ENCODE results near the gene HDAC7. TPM values are rescaled to one million over a fixed set of nuclear protein-coding genes. Genes with fewer than 3 reads are reported as not detected.

Gene HDAC7
- total and polyA plus RNA-seq, 2 experiments from 2014 or later: 41.3 to 60.1 TPM

DNA sequence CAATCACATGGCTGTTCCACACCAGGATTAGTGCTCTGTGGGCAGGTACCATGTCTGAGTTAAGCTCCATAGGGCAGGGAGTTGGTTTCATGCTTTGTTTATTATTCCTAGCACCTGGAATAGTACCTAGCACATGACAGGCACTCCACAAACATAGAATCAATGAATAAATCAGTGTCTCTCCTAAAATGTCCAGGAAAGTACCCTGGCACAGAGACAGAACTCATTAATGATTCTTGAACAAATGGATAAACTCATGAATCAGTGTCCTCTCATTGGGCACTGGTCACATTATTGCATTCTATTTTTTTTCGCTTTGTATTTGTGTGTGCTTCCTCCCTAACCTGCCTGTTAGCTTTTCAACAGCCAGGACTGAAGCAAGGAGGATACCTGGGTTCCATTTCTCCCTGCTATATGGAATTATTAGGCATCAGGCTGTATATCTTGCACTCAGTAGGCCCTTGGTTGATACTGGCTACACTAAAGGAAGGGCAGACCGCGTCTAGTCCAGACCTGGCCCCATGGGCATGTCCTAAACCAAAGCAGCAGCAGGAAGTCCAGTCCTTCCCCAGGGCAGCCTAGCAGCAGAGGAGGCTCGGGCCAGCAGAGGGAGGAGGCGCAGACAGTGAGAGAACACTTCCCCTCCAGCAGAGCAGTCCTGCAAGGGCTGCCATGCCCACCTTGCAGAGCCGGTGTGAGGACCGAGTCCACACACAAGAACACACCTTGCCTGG lies 18.4 kb downstream of the HDAC7 start:
- Mint-ChIP-seq H3K4me1 (peaks cover 68% of the 10 kb centered on the region), H3K27me3 (ENCODE audit: insufficient read depth, low read depth, poor library complexity) (peaks cover 9% of the 10 kb centered on the region), H3K9me3 (peaks cover 2% of the 10 kb centered on the region; the same call in 2 of the 3 replicates), H3K27ac (no peak overlapping the region), H3K36me3 (ENCODE audit: low read depth) (peaks cover 26% of the 10 kb centered on the region), H3K4me3 (no peak overlapping the region; the same call in 2 of the 3 replicates)
- Histone ChIP-seq H3F3A (replicated peaks; ENCODE audit: low read depth) (no peaks in the 10 kb centered on the region), H4K20me1 (replicated peaks; ENCODE audit: insufficient read depth) (peaks cover 13% of the 10 kb centered on the region), H3K4me3 (no peak overlapping the region), H3K27me3 (ENCODE audit: insufficient read depth) (no peaks in the 10 kb centered on the region), H2AFZ (no peak overlapping the region), H3K4me2 (no peak overlapping the region), H3K4me1 (ENCODE audit: insufficient read depth) (peaks cover 3% of the 10 kb centered on the region), H3K79me2 (replicated peaks; ENCODE audit: insufficient read depth) (peaks cover 57% of the 10 kb centered on the region), H3K36me3 (ENCODE audit: insufficient read depth) (no peaks in the 10 kb centered on the region), H3K9me2 (ENCODE audit: insufficient read depth) (no peaks in the 10 kb centered on the region), H3K27ac (ENCODE audit: low read depth) (no peak overlapping the region)
- DNase-seq (ENCODE audit: low spot score): no peak
- no peak for TF ChIP-seq EZH2 (IDR thresholded peaks at IDR 0.05; ENCODE audit: low read depth, unreplicated experiment)
- no peak for TF ChIP-seq EZH2phosphoT487 (IDR thresholded peaks at IDR 0.05; ENCODE audit: unreplicated experiment)
- TF ChIP-seq, protein P1, sequence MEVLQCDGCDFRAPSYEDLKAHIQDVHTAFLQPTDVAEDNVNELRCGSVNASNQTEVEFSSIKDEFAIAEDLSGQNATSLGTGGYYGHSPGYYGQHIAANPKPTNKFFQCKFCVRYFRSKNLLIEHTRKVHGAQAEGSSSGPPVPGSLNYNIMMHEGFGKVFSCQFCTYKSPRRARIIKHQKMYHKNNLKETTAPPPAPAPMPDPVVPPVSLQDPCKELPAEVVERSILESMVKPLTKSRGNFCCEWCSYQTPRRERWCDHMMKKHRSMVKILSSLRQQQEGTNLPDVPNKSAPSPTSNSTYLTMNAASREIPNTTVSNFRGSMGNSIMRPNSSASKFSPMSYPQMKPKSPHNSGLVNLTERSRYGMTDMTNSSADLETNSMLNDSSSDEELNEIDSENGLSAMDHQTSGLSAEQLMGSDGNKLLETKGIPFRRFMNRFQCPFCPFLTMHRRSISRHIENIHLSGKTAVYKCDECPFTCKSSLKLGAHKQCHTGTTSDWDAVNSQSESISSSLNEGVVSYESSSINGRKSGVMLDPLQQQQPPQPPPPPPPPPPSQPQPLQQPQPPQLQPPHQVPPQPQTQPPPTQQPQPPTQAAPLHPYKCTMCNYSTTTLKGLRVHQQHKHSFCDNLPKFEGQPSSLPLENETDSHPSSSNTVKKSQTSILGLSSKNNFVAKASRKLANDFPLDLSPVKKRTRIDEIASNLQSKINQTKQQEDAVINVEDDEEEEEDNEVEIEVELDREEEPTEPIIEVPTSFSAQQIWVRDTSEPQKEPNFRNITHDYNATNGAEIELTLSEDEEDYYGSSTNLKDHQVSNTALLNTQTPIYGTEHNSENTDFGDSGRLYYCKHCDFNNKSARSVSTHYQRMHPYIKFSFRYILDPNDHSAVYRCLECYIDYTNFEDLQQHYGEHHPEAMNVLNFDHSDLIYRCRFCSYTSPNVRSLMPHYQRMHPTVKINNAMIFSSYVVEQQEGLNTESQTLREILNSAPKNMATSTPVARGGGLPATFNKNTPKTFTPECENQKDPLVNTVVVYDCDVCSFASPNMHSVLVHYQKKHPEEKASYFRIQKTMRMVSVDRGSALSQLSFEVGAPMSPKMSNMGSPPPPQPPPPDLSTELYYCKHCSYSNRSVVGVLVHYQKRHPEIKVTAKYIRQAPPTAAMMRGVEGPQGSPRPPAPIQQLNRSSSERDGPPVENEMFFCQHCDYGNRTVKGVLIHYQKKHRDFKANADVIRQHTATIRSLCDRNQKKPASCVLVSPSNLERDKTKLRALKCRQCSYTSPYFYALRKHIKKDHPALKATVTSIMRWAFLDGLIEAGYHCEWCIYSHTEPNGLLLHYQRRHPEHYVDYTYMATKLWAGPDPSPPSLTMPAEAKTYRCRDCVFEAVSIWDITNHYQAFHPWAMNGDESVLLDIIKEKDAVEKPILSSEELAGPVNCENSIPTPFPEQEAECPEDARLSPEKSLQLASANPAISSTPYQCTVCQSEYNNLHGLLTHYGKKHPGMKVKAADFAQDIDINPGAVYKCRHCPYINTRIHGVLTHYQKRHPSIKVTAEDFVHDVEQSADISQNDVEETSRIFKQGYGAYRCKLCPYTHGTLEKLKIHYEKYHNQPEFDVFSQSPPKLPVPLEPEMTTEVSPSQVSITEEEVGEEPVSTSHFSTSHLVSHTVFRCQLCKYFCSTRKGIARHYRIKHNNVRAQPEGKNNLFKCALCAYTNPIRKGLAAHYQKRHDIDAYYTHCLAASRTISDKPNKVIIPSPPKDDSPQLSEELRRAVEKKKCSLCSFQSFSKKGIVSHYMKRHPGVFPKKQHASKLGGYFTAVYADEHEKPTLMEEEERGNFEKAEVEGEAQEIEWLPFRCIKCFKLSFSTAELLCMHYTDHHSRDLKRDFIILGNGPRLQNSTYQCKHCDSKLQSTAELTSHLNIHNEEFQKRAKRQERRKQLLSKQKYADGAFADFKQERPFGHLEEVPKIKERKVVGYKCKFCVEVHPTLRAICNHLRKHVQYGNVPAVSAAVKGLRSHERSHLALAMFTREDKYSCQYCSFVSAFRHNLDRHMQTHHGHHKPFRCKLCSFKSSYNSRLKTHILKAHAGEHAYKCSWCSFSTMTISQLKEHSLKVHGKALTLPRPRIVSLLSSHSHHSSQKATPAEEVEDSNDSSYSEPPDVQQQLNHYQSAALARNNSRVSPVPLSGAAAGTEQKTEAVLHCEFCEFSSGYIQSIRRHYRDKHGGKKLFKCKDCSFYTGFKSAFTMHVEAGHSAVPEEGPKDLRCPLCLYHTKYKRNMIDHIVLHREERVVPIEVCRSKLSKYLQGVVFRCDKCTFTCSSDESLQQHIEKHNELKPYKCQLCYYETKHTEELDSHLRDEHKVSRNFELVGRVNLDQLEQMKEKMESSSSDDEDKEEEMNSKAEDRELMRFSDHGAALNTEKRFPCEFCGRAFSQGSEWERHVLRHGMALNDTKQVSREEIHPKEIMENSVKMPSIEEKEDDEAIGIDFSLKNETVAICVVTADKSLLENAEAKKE (CRISPR knock-in tag; IDR thresholded peaks at IDR 0.05): no peak
- TF ChIP-seq, protein P2, sequence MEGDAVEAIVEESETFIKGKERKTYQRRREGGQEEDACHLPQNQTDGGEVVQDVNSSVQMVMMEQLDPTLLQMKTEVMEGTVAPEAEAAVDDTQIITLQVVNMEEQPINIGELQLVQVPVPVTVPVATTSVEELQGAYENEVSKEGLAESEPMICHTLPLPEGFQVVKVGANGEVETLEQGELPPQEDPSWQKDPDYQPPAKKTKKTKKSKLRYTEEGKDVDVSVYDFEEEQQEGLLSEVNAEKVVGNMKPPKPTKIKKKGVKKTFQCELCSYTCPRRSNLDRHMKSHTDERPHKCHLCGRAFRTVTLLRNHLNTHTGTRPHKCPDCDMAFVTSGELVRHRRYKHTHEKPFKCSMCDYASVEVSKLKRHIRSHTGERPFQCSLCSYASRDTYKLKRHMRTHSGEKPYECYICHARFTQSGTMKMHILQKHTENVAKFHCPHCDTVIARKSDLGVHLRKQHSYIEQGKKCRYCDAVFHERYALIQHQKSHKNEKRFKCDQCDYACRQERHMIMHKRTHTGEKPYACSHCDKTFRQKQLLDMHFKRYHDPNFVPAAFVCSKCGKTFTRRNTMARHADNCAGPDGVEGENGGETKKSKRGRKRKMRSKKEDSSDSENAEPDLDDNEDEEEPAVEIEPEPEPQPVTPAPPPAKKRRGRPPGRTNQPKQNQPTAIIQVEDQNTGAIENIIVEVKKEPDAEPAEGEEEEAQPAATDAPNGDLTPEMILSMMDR (conservative IDR thresholded peaks at IDR 0.05; ENCODE audit: low read depth in 2 of 2): no peak
- TF ChIP-seq NANOG (IDR thresholded peaks at IDR 0.05; ENCODE audit: borderline replicate concordance): no peak
- TF ChIP-seq ZNF114 (CRISPR knock-in tag; IDR thresholded peaks at IDR 0.05): no peak
- TF ChIP-seq REST (IDR thresholded peaks at IDR 0.05; ENCODE audit: unreplicated experiment): no peak
- TF ChIP-seq STAT1 (IDR thresholded peaks at IDR 0.05; ENCODE audit: unreplicated experiment): no peak
- no peak for TF ChIP-seq POLR2AphosphoS5 (IDR thresholded peaks at IDR 0.05; ENCODE audit: low read depth)
- TF ChIP-seq, protein P3, sequence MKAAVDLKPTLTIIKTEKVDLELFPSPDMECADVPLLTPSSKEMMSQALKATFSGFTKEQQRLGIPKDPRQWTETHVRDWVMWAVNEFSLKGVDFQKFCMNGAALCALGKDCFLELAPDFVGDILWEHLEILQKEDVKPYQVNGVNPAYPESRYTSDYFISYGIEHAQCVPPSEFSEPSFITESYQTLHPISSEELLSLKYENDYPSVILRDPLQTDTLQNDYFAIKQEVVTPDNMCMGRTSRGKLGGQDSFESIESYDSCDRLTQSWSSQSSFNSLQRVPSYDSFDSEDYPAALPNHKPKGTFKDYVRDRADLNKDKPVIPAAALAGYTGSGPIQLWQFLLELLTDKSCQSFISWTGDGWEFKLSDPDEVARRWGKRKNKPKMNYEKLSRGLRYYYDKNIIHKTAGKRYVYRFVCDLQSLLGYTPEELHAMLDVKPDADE (IDR thresholded peaks at IDR 0.05): no peak
- no peak for TF ChIP-seq CREB1 (CRISPR knock-in tag; IDR thresholded peaks at IDR 0.05; ENCODE audit: low read depth)
- TF ChIP-seq ZNF331 (CRISPR knock-in tag; IDR thresholded peaks at IDR 0.05; ENCODE audit: low read depth): no peak
- TF ChIP-seq JUNB (IDR thresholded peaks at IDR 0.05; ENCODE audit: unreplicated experiment): no peak
- ATAC-seq: peak; percentile 11

Data from GM23338 (cell line).